HG03565 (cell line): ENCODE results near the gene RAB21.

Experiments used
- ATAC-seq: cut with Tn5 transposase; IDR thresholded peaks from one replicate; pipeline ENCODE4 v1.9.1; 2021; ENCODE audit warnings: mild to moderate bottlenecking, moderate library complexity; ENCODE audit not compliant: unreplicated experiment

The RAB21 gene

GRCh38 chr12:71754461-71755145 is at the start of gene RAB21:
Gene RAB21 (plus strand): TSS chr12:71754863. CDS start chr12:71755130, 267 bp downstream.
- ATAC-seq: peak; percentile 96

GRCh38 chr12:71704920-71705319 is 49.7 kb upstream of the RAB21 start:
- ATAC-seq: no peak

- no peak for ATAC-seq
Observed at GRCh38 chr12:71708658-71709057, 46.0 kb upstream of the RAB21 start.

- no peak for ATAC-seq
Observed at GRCh38 chr12:71710276-71711125, 44.2 kb upstream of the RAB21 start.

GRCh38 chr12:71718611-71719010 is 36.1 kb upstream of the RAB21 start:
- ATAC-seq: no peak

GRCh38 chr12:71719647-71720370 is 34.9 kb upstream of the RAB21 start:
- ATAC-seq: no peak

GRCh38 chr12:71721783-71722505 is 32.7 kb upstream of the RAB21 start:
- no peak for ATAC-seq

- no peak for ATAC-seq
Observed at GRCh38 chr12:71725011-71725410, 29.7 kb upstream of the RAB21 start.

GRCh38 chr12:71726548-71726947 is 28.1 kb upstream of the RAB21 start:
- no peak for ATAC-seq

GRCh38 chr12:71727958-71728357 is 26.7 kb upstream of the RAB21 start:
- no peak for ATAC-seq

- no peak for ATAC-seq
Observed at GRCh38 chr12:71730936-71731335, 23.7 kb upstream of the RAB21 start.

- no peak for ATAC-seq
Observed at GRCh38 chr12:71731439-71732356, 23.0 kb upstream of the RAB21 start.

GRCh38 chr12:71732357-71732712 is 22.3 kb upstream of the RAB21 start:
- no peak for ATAC-seq

GRCh38 chr12:71737197-71737596 is 17.5 kb upstream of the RAB21 start:
- ATAC-seq: no peak

- ATAC-seq: no peak
Observed at GRCh38 chr12:71742998-71743397, 11.7 kb upstream of the RAB21 start.

GRCh38 chr12:71744522-71745300 is 10.0 kb upstream of the RAB21 start:
- ATAC-seq: no peak

- peak; percentile 95 for ATAC-seq
Observed at GRCh38 chr12:71746974-71747611, 7.6 kb upstream of the RAB21 start.

- no peak for ATAC-seq
Observed at GRCh38 chr12:71748081-71748850, 6.4 kb upstream of the RAB21 start.
